ENCODE results near the gene RAB11B. TPM values are rescaled to one million over a fixed set of nuclear protein-coding genes. Genes with fewer than 3 reads are reported as not detected.
A peak's percentile ranks its signal among the peaks of the same experiment; 100 is the strongest.

Gene RAB11B
- total and polyA plus RNA-seq, 9 of the 15 experiments (the other 6 are each of a cell fraction or from before 2014, with no cell fraction given) = 0.74 to 71.0 (median 13.8) TPM

DNA sequence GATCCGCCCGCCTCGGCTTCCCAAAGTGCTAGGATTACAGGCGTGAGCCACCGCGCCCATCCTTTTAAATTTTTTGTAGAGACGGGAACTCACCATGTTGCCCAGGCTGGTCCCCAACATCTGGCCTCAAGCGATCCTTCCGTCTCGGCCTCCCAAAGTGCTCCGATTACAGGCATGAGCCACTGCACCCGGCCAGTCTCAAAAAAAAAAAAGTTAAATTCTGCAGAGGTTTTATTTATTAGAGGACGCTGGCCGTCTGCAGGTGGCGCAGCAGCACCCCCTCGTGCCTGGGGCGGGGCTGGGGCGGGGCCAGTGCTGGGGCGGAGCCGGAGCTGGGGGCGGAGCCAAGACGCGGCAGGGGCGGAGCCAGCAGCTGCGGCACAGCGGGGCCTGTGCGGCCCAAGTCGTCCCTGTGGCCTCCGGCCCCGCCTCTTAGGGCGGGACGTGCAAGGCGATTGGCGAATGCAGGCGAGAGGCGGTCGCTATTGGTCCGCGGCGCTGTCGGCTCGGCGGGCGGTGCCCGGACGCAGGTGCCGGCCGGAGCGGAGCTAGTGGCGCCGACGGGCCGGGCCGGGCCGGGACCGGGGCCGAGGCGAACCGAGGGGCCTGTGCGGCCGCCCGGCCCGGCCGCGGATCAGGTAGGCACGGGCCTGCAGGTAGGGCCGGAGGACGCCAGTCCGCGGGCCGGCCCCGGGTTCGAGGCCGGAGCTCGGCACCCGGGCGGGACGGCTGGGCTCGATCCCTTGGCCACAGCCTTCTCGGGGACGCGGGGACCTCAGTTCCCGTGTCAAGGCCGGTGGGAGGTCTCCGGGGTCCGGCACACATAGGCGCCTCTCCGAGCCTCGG, 22.8 kb downstream of the RAB11B start, which contains the start of gene MARCHF2 (continued):
- TF ChIP-seq NCOA2 (IDR thresholded peaks at IDR 0.05; ENCODE audit: partially characterized antibody in 2 of 2) (no peak), KAT8 (IDR thresholded peaks at IDR 0.05; ENCODE audit: low read depth) (no peak), PKNOX1 (IDR thresholded peaks at IDR 0.05) (peak; percentile 98), DNMT1 (IDR thresholded peaks at IDR 0.05) (no peak), TARDBP (IDR thresholded peaks at IDR 0.05) (no peak), ZNF830 (CRISPR knock-in tag; IDR thresholded peaks at IDR 0.05) (no peak), HNRNPH1 (optimal IDR thresholded peaks at IDR 0.05; ENCODE audit: low read depth, low read length) (no peak), FUS (optimal IDR thresholded peaks at IDR 0.05; ENCODE audit: low read depth, low read length) (no peak), CCAR2 (IDR thresholded peaks at IDR 0.05; ENCODE audit: low read depth, low read length) (no peak), ARID3B (CRISPR knock-in tag; IDR thresholded peaks at IDR 0.05; ENCODE audit: borderline replicate concordance) (no peak), ZNF263 (CRISPR knock-in tag; IDR thresholded peaks at IDR 0.05; ENCODE audit: borderline replicate concordance) (no peak), ZNF639 (CRISPR knock-in tag; conservative IDR thresholded peaks at IDR 0.05 in 1 of 2, IDR thresholded peaks at IDR 0.05 in 1 of 2) (0 out of 4 replicates have a peak, but pooled peaks of 1 of the 2 experiments have one; percentile 43), RBBP5 (IDR thresholded peaks at IDR 0.05; ENCODE audit: borderline replicate concordance, insufficient read depth, low read length, poor library complexity, severe bottlenecking) (peak; percentile 79), SMARCA5 (IDR thresholded peaks at IDR 0.05) (no peak), POLR2G (IDR thresholded peaks at IDR 0.05; ENCODE audit: low read depth, low read length) (peak; percentile 72), ZBTB49 (CRISPR knock-in tag; IDR thresholded peaks at IDR 0.05; ENCODE audit: borderline replicate concordance) (no peak), HMG20B (CRISPR knock-in tag; IDR thresholded peaks at IDR 0.05) (no peak)
- TF ChIP-seq, protein P1, sequence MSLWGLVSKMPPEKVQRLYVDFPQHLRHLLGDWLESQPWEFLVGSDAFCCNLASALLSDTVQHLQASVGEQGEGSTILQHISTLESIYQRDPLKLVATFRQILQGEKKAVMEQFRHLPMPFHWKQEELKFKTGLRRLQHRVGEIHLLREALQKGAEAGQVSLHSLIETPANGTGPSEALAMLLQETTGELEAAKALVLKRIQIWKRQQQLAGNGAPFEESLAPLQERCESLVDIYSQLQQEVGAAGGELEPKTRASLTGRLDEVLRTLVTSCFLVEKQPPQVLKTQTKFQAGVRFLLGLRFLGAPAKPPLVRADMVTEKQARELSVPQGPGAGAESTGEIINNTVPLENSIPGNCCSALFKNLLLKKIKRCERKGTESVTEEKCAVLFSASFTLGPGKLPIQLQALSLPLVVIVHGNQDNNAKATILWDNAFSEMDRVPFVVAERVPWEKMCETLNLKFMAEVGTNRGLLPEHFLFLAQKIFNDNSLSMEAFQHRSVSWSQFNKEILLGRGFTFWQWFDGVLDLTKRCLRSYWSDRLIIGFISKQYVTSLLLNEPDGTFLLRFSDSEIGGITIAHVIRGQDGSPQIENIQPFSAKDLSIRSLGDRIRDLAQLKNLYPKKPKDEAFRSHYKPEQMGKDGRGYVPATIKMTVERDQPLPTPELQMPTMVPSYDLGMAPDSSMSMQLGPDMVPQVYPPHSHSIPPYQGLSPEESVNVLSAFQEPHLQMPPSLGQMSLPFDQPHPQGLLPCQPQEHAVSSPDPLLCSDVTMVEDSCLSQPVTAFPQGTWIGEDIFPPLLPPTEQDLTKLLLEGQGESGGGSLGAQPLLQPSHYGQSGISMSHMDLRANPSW (CRISPR knock-in tag; IDR thresholded peaks at IDR 0.05) = no peak

Data from K562 (cell line).